GM12878 (cell line): ENCODE results near the gene VWA7. TPM values are rescaled to one million over a fixed set of nuclear protein-coding genes. Genes with fewer than 3 reads are reported as not detected.
A peak's percentile ranks its signal among the peaks of the same experiment; 100 is the strongest.

Experiments
- IKZF2 ChIP-seq, 2 experiments: fragments of 450-650 bp; IDR thresholded peaks; 2 replicates each; pipeline ENCODE4 v1.6.1; 2017; ENCODE audit warnings: mild to moderate bottlenecking in 2 of 2, moderate library complexity in 2 of 2
- NFXL1 ChIP-seq: fragments of 450-650 bp; IDR thresholded peaks from 2 replicates; pipeline ENCODE4 v1.6.1; 2017; ENCODE audit warnings: antibody characterized with exemption, mild to moderate bottlenecking, borderline replicate concordance
- RFX5 ChIP-seq: IDR thresholded peaks from 2 replicates; pipeline ENCODE4 v1.6.1; 2011; ENCODE audit warnings: low read depth, low read length, improper control_type of control experiment
- TCF12 ChIP-seq: IDR thresholded peaks from 2 replicates; pipeline ENCODE4 v1.6.1; 2011; ENCODE audit warnings: low read depth, mild to moderate bottlenecking, low read length
- ZBTB4 ChIP-seq: fragments of 450-650 bp; formaldehyde crosslinking; IDR thresholded peaks from 2 replicates; pipeline ENCODE4 v1.4.0; 2022; ENCODE audit warnings: mild to moderate bottlenecking, moderate library complexity
- ZNF24 ChIP-seq: fragments of 450-650 bp; IDR thresholded peaks from 2 replicates; pipeline ENCODE4 v1.6.1; 2017; ENCODE audit warnings: antibody characterized with exemption, mild to moderate bottlenecking
- polyA plus RNA-seq, 11 experiments: library from polyadenylated mRNA; depleted of rRNA in 4 of 11; unstranded in 6 of 11; stranded (reverse) in 5 of 11; fragments of >200 nt; fragmentation: Nextera tagmentation in 4 of 11; fragmentation: Illumina TruSeq in 1 of 11; extraction: Ambion mirVana in 4 of 11; extraction: Trizol in 1 of 11; gene quantifications; 1 replicate in 1 of 11; 2 replicates in 10 of 11; pipeline versions ENCODE4 v1.2.1 to v1.2.3, GENCODE V29; 2011 to 2016; ENCODE audit warnings: inconsistent platforms in 2 of 11, missing spikeins in 2 of 11, low read depth in 1 of 11
- total RNA-seq, 4 experiments: library from RNA; depleted of rRNA in 3 of 4; stranded (reverse); fragments of >200 nt in 3 of 4; fragmentation: Illumina TruSeq in 1 of 4; extraction: Trizol in 1 of 4; gene quantifications; 2 replicates each; pipeline versions ENCODE4 v1.2.1 to v1.2.3, GENCODE V29; 2013 to 2021
- TF ChIP-seq, protein P1 (sequence below): fragments of 450-650 bp; formaldehyde crosslinking; IDR thresholded peaks from 2 replicates; pipeline ENCODE4 v1.4.0; 2020; ENCODE audit warnings: mild to moderate bottlenecking, moderate library complexity
- TF ChIP-seq, protein P2 (sequence below): fragments of 450-650 bp; IDR thresholded peaks from 2 replicates; pipeline ENCODE4 v1.6.1; 2017; ENCODE audit warnings: mild to moderate bottlenecking
- TF ChIP-seq, protein P3 (sequence below): fragments of 450-650 bp; IDR thresholded peaks from 2 replicates; pipeline ENCODE4 v1.6.1; 2016; ENCODE audit warnings: mild to moderate bottlenecking

VWA7 gene
- total and polyA plus RNA-seq, 10 of the 15 experiments (the other 5 are each of a cell fraction or from before 2014, with no cell fraction given) = 0.11 to 3.1 (median 1.2) TPM; not detected in 1

DNA sequence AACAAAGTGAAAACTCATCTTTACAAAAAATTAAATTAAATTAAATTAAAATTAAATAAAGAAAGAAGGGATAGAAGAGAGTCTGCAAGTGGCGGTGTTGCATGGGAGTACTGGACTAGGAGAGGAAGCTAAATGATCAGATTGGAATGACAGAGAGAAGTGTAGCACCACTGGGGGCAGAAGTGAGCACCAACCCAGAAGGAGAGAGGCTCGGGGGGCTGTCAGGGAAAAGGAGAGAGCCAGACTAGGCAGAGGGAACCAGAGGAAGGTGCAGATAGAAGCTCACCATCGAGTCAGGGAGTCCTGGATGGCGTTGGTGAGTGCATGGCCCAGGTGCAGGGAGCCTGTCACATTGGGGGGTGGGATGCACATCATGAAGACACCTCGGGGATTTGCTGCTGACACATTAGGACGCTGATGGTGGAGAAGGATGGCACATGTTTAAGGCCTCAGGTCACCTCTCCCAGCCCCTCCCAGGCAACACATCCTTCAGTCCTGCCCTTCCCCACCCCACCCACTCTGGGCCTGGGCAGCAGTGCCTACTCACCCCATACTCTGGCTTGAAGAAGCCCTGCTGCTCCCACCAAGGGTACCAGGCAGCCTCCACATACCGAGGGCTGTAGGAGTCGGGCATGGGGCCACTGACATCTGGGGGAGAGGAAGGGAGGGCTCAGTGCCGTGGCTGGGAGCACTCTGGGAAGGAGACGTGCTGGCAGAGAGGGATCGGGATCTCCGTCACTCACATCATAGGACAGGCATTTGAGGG, 14.4 kb upstream of the VWA7 start (continued):
- TF ChIP-seq ZBTB4 (CRISPR knock-in tag) (no peak), IKZF2 (IDR thresholded peaks at IDR 0.05) (no peak), NFXL1 (no peak), ZNF24 (no peak), RFX5 (no peak), TCF12 (no peak)
- TF ChIP-seq, protein P1, sequence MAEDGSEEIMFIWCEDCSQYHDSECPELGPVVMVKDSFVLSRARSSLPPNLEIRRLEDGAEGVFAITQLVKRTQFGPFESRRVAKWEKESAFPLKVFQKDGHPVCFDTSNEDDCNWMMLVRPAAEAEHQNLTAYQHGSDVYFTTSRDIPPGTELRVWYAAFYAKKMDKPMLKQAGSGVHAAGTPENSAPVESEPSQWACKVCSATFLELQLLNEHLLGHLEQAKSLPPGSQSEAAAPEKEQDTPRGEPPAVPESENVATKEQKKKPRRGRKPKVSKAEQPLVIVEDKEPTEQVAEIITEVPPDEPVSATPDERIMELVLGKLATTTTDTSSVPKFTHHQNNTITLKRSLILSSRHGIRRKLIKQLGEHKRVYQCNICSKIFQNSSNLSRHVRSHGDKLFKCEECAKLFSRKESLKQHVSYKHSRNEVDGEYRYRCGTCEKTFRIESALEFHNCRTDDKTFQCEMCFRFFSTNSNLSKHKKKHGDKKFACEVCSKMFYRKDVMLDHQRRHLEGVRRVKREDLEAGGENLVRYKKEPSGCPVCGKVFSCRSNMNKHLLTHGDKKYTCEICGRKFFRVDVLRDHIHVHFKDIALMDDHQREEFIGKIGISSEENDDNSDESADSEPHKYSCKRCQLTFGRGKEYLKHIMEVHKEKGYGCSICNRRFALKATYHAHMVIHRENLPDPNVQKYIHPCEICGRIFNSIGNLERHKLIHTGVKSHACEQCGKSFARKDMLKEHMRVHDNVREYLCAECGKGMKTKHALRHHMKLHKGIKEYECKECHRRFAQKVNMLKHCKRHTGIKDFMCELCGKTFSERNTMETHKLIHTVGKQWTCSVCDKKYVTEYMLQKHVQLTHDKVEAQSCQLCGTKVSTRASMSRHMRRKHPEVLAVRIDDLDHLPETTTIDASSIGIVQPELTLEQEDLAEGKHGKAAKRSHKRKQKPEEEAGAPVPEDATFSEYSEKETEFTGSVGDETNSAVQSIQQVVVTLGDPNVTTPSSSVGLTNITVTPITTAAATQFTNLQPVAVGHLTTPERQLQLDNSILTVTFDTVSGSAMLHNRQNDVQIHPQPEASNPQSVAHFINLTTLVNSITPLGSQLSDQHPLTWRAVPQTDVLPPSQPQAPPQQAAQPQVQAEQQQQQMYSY (CRISPR knock-in tag) = no peak
- TF ChIP-seq, protein P2, sequence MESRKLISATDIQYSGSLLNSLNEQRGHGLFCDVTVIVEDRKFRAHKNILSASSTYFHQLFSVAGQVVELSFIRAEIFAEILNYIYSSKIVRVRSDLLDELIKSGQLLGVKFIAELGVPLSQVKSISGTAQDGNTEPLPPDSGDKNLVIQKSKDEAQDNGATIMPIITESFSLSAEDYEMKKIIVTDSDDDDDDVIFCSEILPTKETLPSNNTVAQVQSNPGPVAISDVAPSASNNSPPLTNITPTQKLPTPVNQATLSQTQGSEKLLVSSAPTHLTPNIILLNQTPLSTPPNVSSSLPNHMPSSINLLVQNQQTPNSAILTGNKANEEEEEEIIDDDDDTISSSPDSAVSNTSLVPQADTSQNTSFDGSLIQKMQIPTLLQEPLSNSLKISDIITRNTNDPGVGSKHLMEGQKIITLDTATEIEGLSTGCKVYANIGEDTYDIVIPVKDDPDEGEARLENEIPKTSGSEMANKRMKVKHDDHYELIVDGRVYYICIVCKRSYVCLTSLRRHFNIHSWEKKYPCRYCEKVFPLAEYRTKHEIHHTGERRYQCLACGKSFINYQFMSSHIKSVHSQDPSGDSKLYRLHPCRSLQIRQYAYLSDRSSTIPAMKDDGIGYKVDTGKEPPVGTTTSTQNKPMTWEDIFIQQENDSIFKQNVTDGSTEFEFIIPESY = no peak
- TF ChIP-seq, protein P3, sequence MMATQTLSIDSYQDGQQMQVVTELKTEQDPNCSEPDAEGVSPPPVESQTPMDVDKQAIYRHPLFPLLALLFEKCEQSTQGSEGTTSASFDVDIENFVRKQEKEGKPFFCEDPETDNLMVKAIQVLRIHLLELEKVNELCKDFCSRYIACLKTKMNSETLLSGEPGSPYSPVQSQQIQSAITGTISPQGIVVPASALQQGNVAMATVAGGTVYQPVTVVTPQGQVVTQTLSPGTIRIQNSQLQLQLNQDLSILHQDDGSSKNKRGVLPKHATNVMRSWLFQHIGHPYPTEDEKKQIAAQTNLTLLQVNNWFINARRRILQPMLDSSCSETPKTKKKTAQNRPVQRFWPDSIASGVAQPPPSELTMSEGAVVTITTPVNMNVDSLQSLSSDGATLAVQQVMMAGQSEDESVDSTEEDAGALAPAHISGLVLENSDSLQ = peak; percentile 30; the same call in 1 of the 2 replicates
